Neural cell (in vitro differentiated cells): ENCODE measurements around the gene CLEC19A.

Experiments used
- EP300 ChIP-seq: fragments of 450-650 bp; conservative IDR thresholded peaks from 2 replicates; pipeline ENCODE4 v1.6.1; 2014; ENCODE audit warnings: antibody characterized with exemption, mild to moderate bottlenecking, moderate library complexity; ENCODE audit not compliant: poor library complexity, severe bottlenecking
- EZH2 ChIP-seq: fragments of 200-600, 300-800 bp; shearing (Covaris generic), sonication (generic); IDR thresholded peaks from 2 replicates; pipeline ENCODE4 v1.6.1; 2014; ENCODE audit warnings: antibody characterized with exemption, low read length, borderline replicate concordance, mild to moderate bottlenecking; ENCODE audit not compliant: insufficient read depth, poor library complexity, severe bottlenecking

- no peak for TF ChIP-seq EZH2
- no peak for TF ChIP-seq EP300
Measured at GRCh38 chr16:19308392-19308791, 22.9 kb downstream of the CLEC19A start.
